Measurements from ENCODE around the gene ARL4A.
A peak's percentile ranks its signal among the peaks of the same experiment; 100 is the strongest.
"Not testable (repeated sequence)": the region's sequence is repeated elsewhere in the genome, so short reads cannot be mapped to it uniquely, and the experiment has no call there.

The ARL4A gene

GRCh38 chr7:12685550-12685949 lies 1.9 kb upstream of the ARL4A start:
- Mint-ChIP-seq H3K27ac (peak overlapping the region; percentile 86), H3K4me1 (peaks cover 39% of the 10 kb centered on the region), H3K27me3 (no peaks in the 10 kb centered on the region), H3K36me3 (ENCODE audit: low read depth) (peaks cover 12% of the 10 kb centered on the region), H3K4me3 (peak overlapping the region; percentile 58), H3K9me3 (no peaks in the 10 kb centered on the region)
- DNase-seq (peak; percentile 23), ATAC-seq (no peak)

- peak overlapping the region; percentile 95 for H3K27ac Mint-ChIP-seq
- ATAC-seq: peak; percentile 96
- no peaks in the 10 kb centered on the region for H3K9me3 Mint-ChIP-seq
- H3K27me3 Mint-ChIP-seq: no peaks in the 10 kb centered on the region
- H3K4me1 Mint-ChIP-seq: peaks cover 39% of the 10 kb centered on the region
- DNase-seq: peak; percentile 95
- H3K36me3 Mint-ChIP-seq (ENCODE audit: low read depth): peaks cover 12% of the 10 kb centered on the region
- peak overlapping the region; percentile 87 for H3K4me3 Mint-ChIP-seq
Observed at GRCh38 chr7:12686234-12686890, 1.1 kb upstream of the ARL4A start.

- Mint-ChIP-seq H3K4me1 (peaks cover 39% of the 10 kb centered on the region), H3K27ac (peak overlapping the region; percentile 95), H3K27me3 (no peaks in the 10 kb centered on the region), H3K36me3 (ENCODE audit: low read depth) (peaks cover 12% of the 10 kb centered on the region), H3K4me3 (peak overlapping the region; percentile 87), H3K9me3 (no peaks in the 10 kb centered on the region)
- no peak for ATAC-seq
- DNase-seq: no peak
Observed at GRCh38 chr7:12687718-12688171, 312 bp downstream of the ARL4A start.

- ATAC-seq, H3K4me3 Mint-ChIP-seq, H3K9me3 Mint-ChIP-seq, DNase-seq, H3K27me3 Mint-ChIP-seq, H3K27ac Mint-ChIP-seq: not testable (repeated sequence)
- Mint-ChIP-seq H3K36me3 (ENCODE audit: low read depth) (peaks cover 12% of the 10 kb centered on the region), H3K4me1 (peaks cover 44% of the 10 kb centered on the region)
Observed at GRCh38 chr7:12688485-12689170, 1.2 kb downstream of the ARL4A start.

DNA sequence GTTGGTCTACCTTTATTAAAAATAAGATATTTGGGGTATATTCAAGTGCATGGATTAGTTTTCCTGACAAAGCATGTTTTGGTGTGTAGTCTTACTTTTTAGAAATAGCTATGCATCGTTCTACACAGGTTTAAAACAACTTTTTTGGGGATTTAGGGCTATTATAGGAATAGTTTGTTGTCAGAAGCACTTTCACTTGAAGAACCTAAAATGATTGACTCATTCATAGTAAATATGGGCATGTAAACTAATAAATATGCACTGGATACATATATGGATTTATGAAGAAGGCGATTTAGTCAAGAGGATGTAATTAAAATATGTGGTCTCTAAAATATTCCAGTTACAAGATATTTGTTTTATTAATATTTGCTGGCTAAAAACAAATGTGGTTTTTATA lies 2.0 kb downstream of the ARL4A start:
- no peak overlapping the region for H3K4me3 Mint-ChIP-seq
- H3K36me3 Mint-ChIP-seq (ENCODE audit: low read depth): peaks cover 12% of the 10 kb centered on the region
- no peaks in the 10 kb centered on the region for H3K27me3 Mint-ChIP-seq
- H3K4me1 Mint-ChIP-seq: peaks cover 44% of the 10 kb centered on the region
- H3K27ac Mint-ChIP-seq: no peak overlapping the region
- H3K9me3 Mint-ChIP-seq: no peaks in the 10 kb centered on the region
- DNase-seq (no peak), ATAC-seq (no peak)

DNA sequence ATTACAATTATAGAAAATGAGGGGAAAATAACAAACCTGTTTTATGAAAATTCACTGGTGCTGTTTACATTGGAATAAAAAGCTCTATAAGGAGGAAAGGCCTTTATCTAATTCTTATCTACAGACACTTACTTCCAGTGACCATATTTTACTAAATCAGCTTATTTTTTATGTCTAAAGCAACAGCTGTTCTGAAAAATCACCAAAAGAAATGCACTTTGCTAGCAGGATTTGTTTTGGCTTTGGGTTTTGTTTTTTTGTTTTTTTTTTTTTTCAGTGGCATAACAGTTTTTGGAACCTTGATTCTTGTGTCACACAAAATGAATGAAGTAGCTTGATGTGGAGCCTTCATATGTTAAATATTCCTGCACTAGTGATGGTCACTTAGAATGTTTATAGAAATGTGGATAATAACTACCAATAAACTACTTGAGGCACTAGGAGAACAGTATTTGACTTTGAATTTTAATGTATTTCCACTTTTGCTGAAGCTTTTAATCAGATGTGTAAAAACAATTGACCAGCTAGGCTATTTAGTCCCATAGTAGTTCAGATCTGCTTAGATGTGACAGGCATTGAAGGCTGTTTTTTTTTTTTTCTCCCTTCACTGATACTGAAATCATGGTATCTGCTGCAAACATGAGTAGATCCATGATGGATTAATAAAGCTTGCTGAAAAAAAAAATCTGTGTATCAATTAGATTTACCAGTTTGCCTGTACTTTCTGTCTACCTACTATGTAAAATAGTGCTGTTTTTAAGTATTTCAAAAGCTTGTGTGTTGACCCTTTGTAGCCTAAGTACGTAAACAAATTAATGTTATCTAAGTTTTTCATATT lies 2.8 kb downstream of the ARL4A start:
- Mint-ChIP-seq H3K27ac (no peak overlapping the region), H3K9me3 (no peaks in the 10 kb centered on the region), H3K4me1 (peaks cover 49% of the 10 kb centered on the region), H3K4me3 (no peak overlapping the region), H3K27me3 (no peaks in the 10 kb centered on the region), H3K36me3 (ENCODE audit: low read depth) (peaks cover 12% of the 10 kb centered on the region)
- DNase-seq (no peak), ATAC-seq (no peak)

- Mint-ChIP-seq H3K4me1 (peaks cover 43% of the 10 kb centered on the region), H3K36me3 (ENCODE audit: low read depth) (peaks cover 12% of the 10 kb centered on the region)
- not testable (repeated sequence) for DNase-seq, H3K9me3 Mint-ChIP-seq, ATAC-seq, H3K27me3 Mint-ChIP-seq, H3K27ac Mint-ChIP-seq, H3K4me3 Mint-ChIP-seq
Observed at GRCh38 chr7:12691388-12691787, 4.0 kb downstream of the ARL4A start.

DNA sequence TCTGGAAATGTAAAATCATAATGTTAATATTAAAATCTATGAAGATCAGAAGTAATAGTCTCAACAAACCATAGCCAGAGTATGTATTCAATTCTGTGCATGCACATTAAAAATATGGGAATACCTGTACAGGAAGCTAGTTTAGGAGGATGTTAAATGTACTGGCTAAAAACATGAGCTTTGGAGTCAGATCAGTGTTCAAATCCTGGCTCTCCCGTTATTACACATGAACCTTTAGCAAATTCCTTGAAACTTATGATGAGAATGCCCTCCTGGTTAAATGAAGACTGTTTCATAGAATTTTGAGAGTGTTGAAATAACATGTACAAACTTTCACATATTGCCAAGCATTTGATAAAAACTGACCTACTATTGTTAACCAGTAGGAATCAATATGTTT lies 4.6 kb downstream of the ARL4A start:
- Mint-ChIP-seq H3K4me1 (peaks cover 45% of the 10 kb centered on the region), H3K4me3 (no peak overlapping the region), H3K36me3 (ENCODE audit: low read depth) (peaks cover 12% of the 10 kb centered on the region), H3K27ac (no peak overlapping the region), H3K9me3 (no peaks in the 10 kb centered on the region), H3K27me3 (no peaks in the 10 kb centered on the region)
- DNase-seq (no peak), ATAC-seq (no peak)

- no peak for ATAC-seq
- peaks cover 12% of the 10 kb centered on the region for H3K36me3 Mint-ChIP-seq (ENCODE audit: low read depth)
- H3K27me3 Mint-ChIP-seq: no peaks in the 10 kb centered on the region
- DNase-seq: no peak
- no peaks in the 10 kb centered on the region for H3K9me3 Mint-ChIP-seq
- peaks cover 41% of the 10 kb centered on the region for H3K4me1 Mint-ChIP-seq
- no peak overlapping the region for H3K27ac Mint-ChIP-seq
- no peak overlapping the region for H3K4me3 Mint-ChIP-seq
Observed at GRCh38 chr7:12692479-12693259, 5.2 kb downstream of the ARL4A start.

DNA sequence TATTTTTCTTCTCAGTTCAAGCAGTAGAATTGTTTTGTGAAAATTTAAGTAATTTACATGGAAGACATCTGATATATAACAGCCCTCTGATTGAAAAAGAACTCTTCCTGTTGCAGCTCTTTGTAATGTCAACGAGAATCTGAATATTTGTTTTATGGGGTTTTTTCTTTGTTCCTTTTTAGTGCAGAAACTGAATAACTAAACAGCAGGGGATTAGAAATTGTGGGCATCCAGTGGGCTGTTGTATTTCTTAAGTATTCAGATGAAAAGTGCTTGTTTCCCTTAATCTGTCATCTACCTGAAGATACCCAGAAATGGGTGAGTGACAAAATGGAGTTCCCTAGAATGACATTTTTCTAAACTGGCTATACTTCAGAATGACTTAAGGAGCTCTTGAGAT lies 7.4 kb downstream of the ARL4A start:
- H3K9me3 Mint-ChIP-seq: no peaks in the 10 kb centered on the region
- H3K27me3 Mint-ChIP-seq: no peaks in the 10 kb centered on the region
- H3K4me1 Mint-ChIP-seq: peaks cover 22% of the 10 kb centered on the region
- H3K36me3 Mint-ChIP-seq (ENCODE audit: low read depth): peaks cover under 1% of the 10 kb centered on the region
- no peak overlapping the region for H3K27ac Mint-ChIP-seq
- no peak for DNase-seq
- ATAC-seq: no peak
- no peak overlapping the region for H3K4me3 Mint-ChIP-seq

GRCh38 chr7:12695965-12696364 lies 8.5 kb downstream of the ARL4A start:
- Mint-ChIP-seq H3K36me3 (ENCODE audit: low read depth) (peaks cover 2% of the 10 kb centered on the region), H3K4me3 (no peak overlapping the region), H3K27me3 (no peaks in the 10 kb centered on the region), H3K27ac (no peak overlapping the region), H3K4me1 (peaks cover 17% of the 10 kb centered on the region), H3K9me3 (no peaks in the 10 kb centered on the region)
- no peak for ATAC-seq
- DNase-seq: no peak

DNA sequence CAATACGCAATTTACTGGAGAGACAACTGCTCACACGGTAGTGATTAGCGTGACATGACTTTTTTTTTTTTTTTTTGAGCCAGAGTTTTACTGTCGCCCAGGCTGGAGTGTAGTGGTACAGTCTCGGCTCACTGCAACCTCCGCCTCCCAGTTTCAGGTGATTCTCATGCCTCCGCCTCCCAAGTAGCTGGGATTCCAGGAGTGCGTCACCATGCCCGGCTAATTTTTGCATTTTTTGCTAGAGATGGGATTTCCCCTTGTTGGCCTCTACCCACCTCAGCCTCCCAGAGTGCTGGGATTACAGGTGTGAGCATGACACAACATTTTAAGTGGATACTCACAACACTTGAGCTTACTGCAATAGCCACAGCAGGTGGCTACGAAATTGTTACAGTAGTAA lies 11.9 kb downstream of the ARL4A start:
- Mint-ChIP-seq H3K4me3 (no peak overlapping the region), H3K36me3 (ENCODE audit: low read depth) (peaks cover 2% of the 10 kb centered on the region), H3K9me3 (peaks cover 7% of the 10 kb centered on the region), H3K27me3 (no peaks in the 10 kb centered on the region), H3K4me1 (peaks cover 11% of the 10 kb centered on the region), H3K27ac (no peak overlapping the region)
- ATAC-seq: no peak
- no peak for DNase-seq

DNA sequence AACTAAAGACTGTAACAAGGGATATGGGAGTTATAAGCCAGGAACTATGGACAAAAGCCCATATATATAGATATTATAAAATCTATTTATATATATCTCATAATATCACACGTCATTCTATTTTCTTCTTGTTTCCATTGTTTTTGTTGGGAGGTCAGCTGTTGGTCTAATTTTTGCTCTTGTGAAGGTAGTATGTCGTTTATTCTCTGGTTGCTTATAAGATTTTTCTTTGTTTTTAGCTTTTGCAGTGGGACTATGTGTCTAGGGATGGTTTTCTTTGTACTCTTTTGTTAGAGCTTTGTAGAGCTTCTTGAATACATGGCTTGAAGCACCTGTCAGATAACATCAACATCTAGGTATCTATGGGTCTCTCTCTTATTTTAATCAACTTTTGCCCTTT lies 14.0 kb downstream of the ARL4A start:
- Mint-ChIP-seq H3K36me3 (ENCODE audit: low read depth) (peaks cover 3% of the 10 kb centered on the region), H3K4me1 (peaks cover 2% of the 10 kb centered on the region), H3K4me3 (no peak overlapping the region), H3K27me3 (no peaks in the 10 kb centered on the region), H3K9me3 (peaks cover 7% of the 10 kb centered on the region), H3K27ac (no peak overlapping the region)
- no peak for DNase-seq
- no peak for ATAC-seq

- peaks cover 3% of the 10 kb centered on the region for H3K36me3 Mint-ChIP-seq (ENCODE audit: low read depth)
- ATAC-seq: no peak
Observed at GRCh38 chr7:12703881-12704280, 16.4 kb downstream of the ARL4A start.

More at GRCh38 chr7:12703881-12704280, 16.4 kb downstream of the ARL4A start:
- DNase-seq: no peak
- no peaks in the 10 kb centered on the region for H3K27me3 Mint-ChIP-seq
- no peak overlapping the region for H3K27ac Mint-ChIP-seq
- H3K4me3 Mint-ChIP-seq: no peak overlapping the region
- peaks cover 7% of the 10 kb centered on the region for H3K9me3 Mint-ChIP-seq
- peaks cover 4% of the 10 kb centered on the region for H3K4me1 Mint-ChIP-seq
